Ovary (tissue), 3 donors: Measurements from ENCODE around the gene PLCH2.

Source experiments
- EP300 ChIP-seq: sonication (generic); formaldehyde crosslinking; IDR thresholded peaks from one replicate; pipeline ENCODE4 v1.6.1; 2017; ENCODE audit warnings: antibody characterized with exemption
- POLR2A ChIP-seq: fragments of 450-650 bp; IDR thresholded peaks from one replicate; pipeline ENCODE4 v1.6.1; 2017; ENCODE audit warnings: antibody characterized with exemption, mild to moderate bottlenecking, moderate library complexity
- TF ChIP-seq, protein P1 (sequence below), 3 donors: fragments of 450-650 bp in 2 of 3; fragments of 200-600 bp in 1 of 3; IDR thresholded peaks; one replicate each; pipeline versions ENCODE4 v1.5.1 to v1.8.0; 2016 to 2022; ENCODE audit warnings: antibody characterized with exemption in 3 of 3, mild to moderate bottlenecking in 1 of 3
- donor health status: DM: no; HTN: no; CAD: no.

- TF ChIP-seq EP300 (no peak), POLR2A (no peak)
- TF ChIP-seq, protein P1, sequence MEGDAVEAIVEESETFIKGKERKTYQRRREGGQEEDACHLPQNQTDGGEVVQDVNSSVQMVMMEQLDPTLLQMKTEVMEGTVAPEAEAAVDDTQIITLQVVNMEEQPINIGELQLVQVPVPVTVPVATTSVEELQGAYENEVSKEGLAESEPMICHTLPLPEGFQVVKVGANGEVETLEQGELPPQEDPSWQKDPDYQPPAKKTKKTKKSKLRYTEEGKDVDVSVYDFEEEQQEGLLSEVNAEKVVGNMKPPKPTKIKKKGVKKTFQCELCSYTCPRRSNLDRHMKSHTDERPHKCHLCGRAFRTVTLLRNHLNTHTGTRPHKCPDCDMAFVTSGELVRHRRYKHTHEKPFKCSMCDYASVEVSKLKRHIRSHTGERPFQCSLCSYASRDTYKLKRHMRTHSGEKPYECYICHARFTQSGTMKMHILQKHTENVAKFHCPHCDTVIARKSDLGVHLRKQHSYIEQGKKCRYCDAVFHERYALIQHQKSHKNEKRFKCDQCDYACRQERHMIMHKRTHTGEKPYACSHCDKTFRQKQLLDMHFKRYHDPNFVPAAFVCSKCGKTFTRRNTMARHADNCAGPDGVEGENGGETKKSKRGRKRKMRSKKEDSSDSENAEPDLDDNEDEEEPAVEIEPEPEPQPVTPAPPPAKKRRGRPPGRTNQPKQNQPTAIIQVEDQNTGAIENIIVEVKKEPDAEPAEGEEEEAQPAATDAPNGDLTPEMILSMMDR (IDR thresholded peaks at IDR 0.05) = no peak
Observed at GRCh38 chr1:2468540-2468939, 7.5 kb upstream of the PLCH2 start.
